Activated naive CD8-positive, alpha-beta T cell treated with anti-CD3 and anti-CD28 coated beads for 36 hours (primary cell): ENCODE data around the gene ITGA5. TPM values are rescaled to one million over a fixed set of nuclear protein-coding genes. Genes with fewer than 3 reads are reported as not detected.

ENCODE experiments used
- DNase-seq: peaks from one replicate; pipeline ENCODE4 v3.0.0; 2021
- H3K27ac Mint-ChIP-seq: one replicate; pipeline ENCODE4 v1.8.0; 2022; ENCODE audit warnings: mild to moderate bottlenecking, moderate library complexity, mixed read lengths
- H3K27me3 Mint-ChIP-seq: one replicate; pipeline ENCODE4 v1.8.0; 2022; ENCODE audit warnings: mild to moderate bottlenecking, mixed read lengths
- H3K36me3 Mint-ChIP-seq: one replicate; pipeline ENCODE4 v1.8.0; 2021; ENCODE audit warnings: mild to moderate bottlenecking, mixed read lengths
- H3K4me1 Mint-ChIP-seq: one replicate; pipeline ENCODE4 v1.8.0; 2021; ENCODE audit warnings: mixed read lengths
- H3K4me3 Mint-ChIP-seq: one replicate; pipeline ENCODE4 v1.8.0; 2022; ENCODE audit warnings: mild to moderate bottlenecking, moderate library complexity, mixed read lengths
- H3K9me3 Mint-ChIP-seq: one replicate; pipeline ENCODE4 v1.8.0; 2022; ENCODE audit warnings: mixed read lengths
- total RNA-seq, 2 experiments: library from RNA; stranded (reverse); gene quantifications; one replicate each; pipeline ENCODE4 v1.2.3, GENCODE V29; 2021

Gene ITGA5
- total RNA-seq, 2 experiments from 2014 or later, result 18.3 to 20.1 TPM

GRCh38 chr12:54439521-54440255, 20.6 kb upstream of the ITGA5 start:
- DNase-seq, result no peak
- Mint-ChIP-seq H3K27ac (no peak overlapping the region), H3K36me3 (no peaks in the 10 kb centered on the region), H3K4me3 (no peak overlapping the region), H3K27me3 (no peaks in the 10 kb centered on the region), H3K9me3 (no peaks in the 10 kb centered on the region), H3K4me1 (peaks cover 15% of the 10 kb centered on the region)

DNA sequence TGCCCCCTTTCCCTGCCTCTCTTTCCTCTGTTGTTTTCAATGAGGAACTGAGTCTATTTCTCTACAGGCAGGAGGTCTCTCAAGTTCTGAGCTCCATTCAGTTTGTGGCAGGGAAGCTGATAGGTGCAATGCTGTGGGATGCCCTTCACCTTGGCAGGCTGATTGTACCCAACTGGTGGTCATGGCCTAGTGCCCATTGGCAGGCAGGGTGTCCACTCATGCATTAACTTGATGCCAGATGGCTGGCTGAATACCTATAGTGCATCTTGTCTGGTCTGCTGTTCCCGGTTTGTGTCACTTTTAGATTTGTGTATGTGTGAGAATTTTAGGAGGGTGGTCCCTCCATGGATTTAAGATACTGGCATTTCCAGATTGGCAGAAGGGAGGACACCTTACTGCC, 20.0 kb upstream of the ITGA5 start:
- DNase-seq, result no peak
- Mint-ChIP-seq H3K4me3 (no peak overlapping the region), H3K27me3 (no peaks in the 10 kb centered on the region), H3K36me3 (no peaks in the 10 kb centered on the region), H3K4me1 (peaks cover 15% of the 10 kb centered on the region), H3K9me3 (no peaks in the 10 kb centered on the region), H3K27ac (no peak overlapping the region)

- Mint-ChIP-seq H3K27me3 (no peaks in the 10 kb centered on the region), H3K9me3 (no peaks in the 10 kb centered on the region), H3K27ac (no peak overlapping the region), H3K4me3 (no peak overlapping the region), H3K36me3 (no peaks in the 10 kb centered on the region), H3K4me1 (peaks cover 15% of the 10 kb centered on the region)
- DNase-seq, result no peak
Measured at GRCh38 chr12:54438517-54438916, 19.5 kb upstream of the ITGA5 start.

GRCh38 chr12:54437697-54438096, 18.6 kb upstream of the ITGA5 start:
- Mint-ChIP-seq H3K4me3 (no peak overlapping the region), H3K27ac (no peak overlapping the region), H3K9me3 (no peaks in the 10 kb centered on the region), H3K4me1 (peaks cover 16% of the 10 kb centered on the region), H3K36me3 (no peaks in the 10 kb centered on the region), H3K27me3 (no peaks in the 10 kb centered on the region)
- DNase-seq, result no peak

DNA sequence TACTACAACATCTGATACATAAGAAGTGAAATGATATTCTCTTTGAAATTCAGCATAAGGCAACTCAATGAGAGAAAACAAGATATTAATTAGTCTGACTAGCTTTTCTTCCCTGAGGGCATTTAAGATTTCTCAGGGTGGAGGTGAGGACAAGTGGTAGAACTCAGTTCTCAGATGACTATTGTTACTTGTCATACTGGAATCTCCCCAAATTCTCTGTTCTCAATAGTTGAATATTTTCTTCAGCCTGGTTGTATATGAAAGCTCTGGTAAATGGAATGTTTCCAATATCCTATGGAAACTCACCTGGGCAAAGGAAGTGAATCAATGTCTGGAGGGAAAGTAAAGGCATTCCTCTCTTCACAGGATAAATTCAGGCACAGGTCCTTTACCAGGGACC, 18.2 kb upstream of the ITGA5 start:
- peaks cover 19% of the 10 kb centered on the region for H3K4me1 Mint-ChIP-seq
- H3K27me3 Mint-ChIP-seq, result no peaks in the 10 kb centered on the region

GRCh38 chr12:54432815-54433164, 13.7 kb upstream of the ITGA5 start:
- Mint-ChIP-seq H3K27ac (no peak overlapping the region), H3K27me3 (no peaks in the 10 kb centered on the region), H3K36me3 (no peaks in the 10 kb centered on the region), H3K4me3 (no peak overlapping the region), H3K9me3 (no peaks in the 10 kb centered on the region), H3K4me1 (peaks cover 30% of the 10 kb centered on the region)
- no peak for DNase-seq

More for the DNA sequence above, 18.2 kb upstream of the ITGA5 start:
- Mint-ChIP-seq H3K27ac (no peak overlapping the region), H3K4me3 (no peak overlapping the region), H3K9me3 (no peaks in the 10 kb centered on the region), H3K36me3 (no peaks in the 10 kb centered on the region)
- no peak for DNase-seq

GRCh38 chr12:54431911-54432814, 13.1 kb upstream of the ITGA5 start:
- no peak overlapping the region for H3K27ac Mint-ChIP-seq
- no peak overlapping the region for H3K4me3 Mint-ChIP-seq
- no peak for DNase-seq
- peaks cover 30% of the 10 kb centered on the region for H3K4me1 Mint-ChIP-seq
- H3K9me3 Mint-ChIP-seq, result no peaks in the 10 kb centered on the region
- H3K36me3 Mint-ChIP-seq, result no peaks in the 10 kb centered on the region
- H3K27me3 Mint-ChIP-seq, result no peaks in the 10 kb centered on the region

GRCh38 chr12:54430471-54431069, 11.5 kb upstream of the ITGA5 start:
- Mint-ChIP-seq H3K36me3 (no peaks in the 10 kb centered on the region), H3K9me3 (no peaks in the 10 kb centered on the region)

DNA sequence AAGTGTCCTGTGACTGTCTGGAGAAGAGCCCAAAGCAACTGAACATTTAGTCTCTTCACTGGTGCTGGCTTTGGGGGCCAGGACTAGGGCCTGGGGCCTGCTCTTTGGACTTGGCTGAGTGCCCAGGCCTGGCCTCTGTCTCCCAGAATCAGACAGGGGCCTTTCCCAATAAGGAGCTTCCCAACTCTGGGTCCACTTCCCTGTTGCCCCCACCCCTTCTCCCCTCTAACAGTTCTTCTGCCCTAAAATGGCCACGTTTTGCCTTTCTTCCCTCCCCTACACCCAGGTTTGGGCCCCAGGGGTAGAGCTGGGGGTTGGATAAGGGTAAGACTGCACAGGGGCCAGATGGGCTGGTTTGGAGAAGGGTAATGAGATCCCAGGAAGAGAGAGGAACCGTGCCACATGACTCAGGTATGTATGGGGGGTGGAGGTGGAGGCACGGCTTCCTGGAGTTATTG, 10.0 kb upstream of the ITGA5 start:
- Mint-ChIP-seq H3K4me3 (no peak overlapping the region), H3K27ac (no peak overlapping the region), H3K36me3 (no peaks in the 10 kb centered on the region), H3K27me3 (peaks cover 5% of the 10 kb centered on the region), H3K4me1 (peaks cover 29% of the 10 kb centered on the region), H3K9me3 (no peaks in the 10 kb centered on the region)
- no peak for DNase-seq

More at GRCh38 chr12:54430471-54431069, 11.5 kb upstream of the ITGA5 start:
- DNase-seq, result no peak
- H3K27me3 Mint-ChIP-seq, result peaks cover 2% of the 10 kb centered on the region
- H3K4me3 Mint-ChIP-seq, result no peak overlapping the region
- H3K4me1 Mint-ChIP-seq, result peaks cover 29% of the 10 kb centered on the region
- no peak overlapping the region for H3K27ac Mint-ChIP-seq

DNA sequence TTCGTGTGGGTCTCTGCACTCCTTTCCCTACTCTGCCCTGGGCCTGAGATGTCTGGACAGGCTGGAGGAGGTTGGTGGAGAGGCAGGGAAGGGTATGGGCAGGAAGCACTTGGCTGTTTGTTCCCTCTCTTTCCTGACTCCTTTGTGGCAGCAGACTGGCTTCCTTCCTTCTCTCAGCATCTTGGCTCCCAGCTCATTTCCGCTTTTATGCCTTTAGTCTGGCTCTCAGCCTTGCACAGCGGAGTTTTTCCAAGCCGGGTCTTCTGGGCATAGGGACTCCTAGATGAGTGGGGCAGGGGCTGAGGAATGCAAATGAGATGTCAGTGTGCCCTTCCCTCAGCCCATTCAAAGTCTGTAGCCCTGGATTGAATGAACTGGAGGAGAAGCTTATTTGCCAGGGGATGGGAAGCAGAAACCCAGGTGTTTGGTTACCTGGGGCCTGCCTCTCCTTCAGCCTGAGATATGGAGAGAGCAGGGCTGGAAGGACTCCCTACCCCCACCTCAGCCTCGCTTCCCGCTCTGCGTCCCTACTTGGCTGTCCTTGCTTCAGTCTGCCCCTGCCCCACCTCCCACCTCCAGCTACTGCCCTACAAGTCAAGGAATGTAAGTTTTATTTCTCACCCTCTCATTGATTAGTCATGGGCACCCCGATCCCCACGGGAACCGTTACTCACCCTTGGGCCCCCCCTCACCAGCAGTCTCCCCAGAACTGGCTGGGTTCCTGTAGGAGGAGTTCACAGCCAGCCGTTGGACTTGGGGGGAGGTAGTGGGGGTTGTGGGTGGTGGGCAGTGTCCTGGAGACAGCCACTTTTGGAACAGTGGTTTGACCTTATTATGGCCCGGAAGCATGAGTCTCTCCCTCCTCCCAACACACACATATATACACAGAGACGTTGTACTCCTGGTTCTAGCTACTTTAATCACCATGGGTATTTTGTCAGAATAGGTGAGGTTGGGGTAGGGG, 9.3 kb upstream of the ITGA5 start:
- no peak for DNase-seq
- Mint-ChIP-seq H3K4me3 (no peak overlapping the region), H3K9me3 (no peaks in the 10 kb centered on the region), H3K36me3 (no peaks in the 10 kb centered on the region), H3K4me1 (peaks cover 29% of the 10 kb centered on the region), H3K27me3 (peaks cover 5% of the 10 kb centered on the region), H3K27ac (no peak overlapping the region)

DNA sequence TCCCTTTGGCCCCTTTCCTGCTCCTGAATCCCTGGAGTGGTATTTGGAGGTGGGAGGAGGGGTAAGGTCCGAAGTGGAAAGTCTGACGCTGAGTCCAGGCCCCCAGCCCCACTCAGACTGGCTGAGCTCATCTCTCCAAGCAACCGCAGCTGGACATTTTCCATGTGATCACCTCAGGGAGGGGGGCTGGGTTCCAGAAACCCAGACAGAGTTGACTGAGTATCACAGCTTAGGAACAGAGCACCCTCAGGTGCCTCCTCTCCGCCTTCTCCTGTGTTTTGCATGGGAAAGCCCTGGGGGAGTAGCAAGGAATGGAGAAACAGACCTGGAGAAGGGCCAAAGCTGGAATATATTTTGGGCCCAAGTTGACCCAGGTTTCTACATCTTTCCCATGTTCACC, 8.0 kb upstream of the ITGA5 start:
- Mint-ChIP-seq H3K36me3 (no peaks in the 10 kb centered on the region), H3K27me3 (peaks cover 5% of the 10 kb centered on the region), H3K9me3 (no peaks in the 10 kb centered on the region), H3K27ac (no peak overlapping the region), H3K4me1 (peaks cover 28% of the 10 kb centered on the region), H3K4me3 (no peak overlapping the region)
- DNase-seq, result no peak

- Mint-ChIP-seq H3K4me1 (peaks cover 23% of the 10 kb centered on the region), H3K27me3 (peaks cover 5% of the 10 kb centered on the region), H3K36me3 (no peaks in the 10 kb centered on the region), H3K4me3 (no peak overlapping the region), H3K27ac (no peak overlapping the region), H3K9me3 (no peaks in the 10 kb centered on the region)
- DNase-seq, result no peak
Measured at GRCh38 chr12:54426690-54427089, 7.6 kb upstream of the ITGA5 start.

DNA sequence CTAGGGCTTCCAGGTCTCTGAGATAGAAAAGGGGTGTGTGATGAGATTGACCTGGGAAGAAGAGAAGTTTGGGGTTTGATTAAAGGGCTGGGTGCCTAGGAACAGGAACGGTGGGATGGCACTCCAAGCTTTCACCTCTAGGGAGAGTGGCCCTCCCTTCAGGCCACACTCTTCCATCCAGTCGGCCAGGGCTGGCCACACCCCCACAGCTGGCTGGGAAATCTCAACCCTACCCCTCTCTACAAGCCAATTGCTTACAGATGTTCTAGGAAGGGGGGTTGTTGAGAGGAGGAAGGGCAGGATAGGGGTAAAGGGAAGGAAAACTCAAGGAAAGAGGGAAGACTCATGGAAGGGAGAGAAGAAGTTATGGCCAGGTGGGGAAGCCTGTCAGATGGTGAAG, 6.6 kb upstream of the ITGA5 start:
- no peaks in the 10 kb centered on the region for H3K36me3 Mint-ChIP-seq
- no peak for DNase-seq
- H3K4me3 Mint-ChIP-seq, result no peak overlapping the region
- peaks cover 5% of the 10 kb centered on the region for H3K27me3 Mint-ChIP-seq
- no peaks in the 10 kb centered on the region for H3K9me3 Mint-ChIP-seq
- peaks cover 20% of the 10 kb centered on the region for H3K4me1 Mint-ChIP-seq
- no peak overlapping the region for H3K27ac Mint-ChIP-seq

- DNase-seq, result no peak
- Mint-ChIP-seq H3K36me3 (no peaks in the 10 kb centered on the region), H3K27ac (no peak overlapping the region), H3K4me1 (peaks cover 34% of the 10 kb centered on the region), H3K27me3 (peaks cover 5% of the 10 kb centered on the region), H3K4me3 (no peak overlapping the region), H3K9me3 (no peaks in the 10 kb centered on the region)
Measured at GRCh38 chr12:54424224-54424623, 5.2 kb upstream of the ITGA5 start.
